HG02610 (cell line): ENCODE results near the gene NKX2-2.
"Not testable (repeated sequence)": the region's sequence is repeated elsewhere in the genome, so short reads cannot be mapped to it uniquely, and the experiment has no call there.

Source experiments
- ATAC-seq: cut with Tn5 transposase; IDR thresholded peaks from one replicate; pipeline ENCODE4 v1.9.1; 2021; ENCODE audit warnings: mild to moderate bottlenecking, moderate library complexity; ENCODE audit not compliant: unreplicated experiment

The NKX2-2 gene

DNA sequence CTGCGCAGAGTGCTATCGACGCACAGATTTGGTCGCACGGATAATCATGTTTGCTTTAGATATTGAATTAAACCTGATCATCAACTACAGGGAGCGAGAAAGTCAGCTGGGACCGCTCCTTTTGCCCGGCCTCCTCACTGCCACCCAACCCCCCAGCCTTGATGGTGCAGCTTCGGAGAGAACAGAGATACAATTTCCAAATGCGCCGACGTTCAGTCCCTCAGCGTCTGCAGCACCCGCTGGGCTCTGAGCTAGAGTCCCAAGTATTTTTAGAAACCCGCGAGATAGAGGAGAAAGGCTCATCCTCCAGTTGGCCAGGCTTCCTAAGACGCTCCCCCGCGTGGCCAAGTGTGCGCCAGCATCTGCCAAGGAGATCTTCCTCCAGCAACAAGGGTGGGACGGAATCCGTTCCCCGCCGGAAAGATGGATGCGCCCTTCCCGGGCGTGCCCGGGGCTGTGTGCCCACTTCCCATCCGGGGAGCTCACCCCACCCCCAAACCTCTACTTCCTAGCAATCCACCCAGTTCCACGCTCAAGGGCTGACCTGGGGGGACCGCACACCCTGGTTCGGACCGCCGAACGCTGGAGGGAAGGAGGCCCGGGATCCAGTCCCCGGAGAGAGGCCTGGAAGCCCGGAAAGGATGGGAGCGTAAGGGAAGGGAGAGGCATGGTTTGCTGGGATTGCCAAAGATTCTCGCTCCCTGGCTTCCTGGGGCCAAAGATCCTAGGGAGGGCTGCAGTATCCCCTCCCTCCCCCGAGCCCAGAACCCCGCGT, 4.1 kb downstream of the NKX2-2 start:
- no peak for ATAC-seq

DNA sequence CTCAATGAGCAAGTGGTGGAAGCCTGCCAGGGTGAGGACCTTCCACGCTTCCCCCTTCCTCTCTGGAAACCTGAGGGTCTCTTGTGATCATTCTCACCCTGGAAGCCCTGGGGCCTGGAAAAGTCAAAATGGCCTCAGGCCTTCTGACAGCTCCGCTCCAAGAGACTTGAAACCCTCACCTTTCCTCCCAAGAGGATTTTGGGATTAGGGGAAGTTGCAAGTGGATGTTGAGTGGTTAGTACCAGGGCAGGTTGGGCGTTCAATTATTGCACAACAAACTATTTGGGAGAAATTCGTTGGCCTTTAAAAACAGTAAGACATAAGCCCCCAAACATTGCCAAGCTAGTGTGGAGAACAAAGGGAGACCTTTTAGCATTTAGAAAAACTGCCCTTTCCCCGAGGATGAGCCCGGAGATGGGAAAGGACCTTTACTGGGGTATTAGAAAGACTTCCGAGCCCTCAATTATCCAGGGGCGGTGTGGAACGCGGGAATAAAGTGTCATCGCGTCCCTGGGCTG, 4.7 kb downstream of the NKX2-2 start:
- no peak for ATAC-seq

GRCh38 chr20:21508230-21509078, 5.4 kb downstream of the NKX2-2 start:
- no peak for ATAC-seq

DNA sequence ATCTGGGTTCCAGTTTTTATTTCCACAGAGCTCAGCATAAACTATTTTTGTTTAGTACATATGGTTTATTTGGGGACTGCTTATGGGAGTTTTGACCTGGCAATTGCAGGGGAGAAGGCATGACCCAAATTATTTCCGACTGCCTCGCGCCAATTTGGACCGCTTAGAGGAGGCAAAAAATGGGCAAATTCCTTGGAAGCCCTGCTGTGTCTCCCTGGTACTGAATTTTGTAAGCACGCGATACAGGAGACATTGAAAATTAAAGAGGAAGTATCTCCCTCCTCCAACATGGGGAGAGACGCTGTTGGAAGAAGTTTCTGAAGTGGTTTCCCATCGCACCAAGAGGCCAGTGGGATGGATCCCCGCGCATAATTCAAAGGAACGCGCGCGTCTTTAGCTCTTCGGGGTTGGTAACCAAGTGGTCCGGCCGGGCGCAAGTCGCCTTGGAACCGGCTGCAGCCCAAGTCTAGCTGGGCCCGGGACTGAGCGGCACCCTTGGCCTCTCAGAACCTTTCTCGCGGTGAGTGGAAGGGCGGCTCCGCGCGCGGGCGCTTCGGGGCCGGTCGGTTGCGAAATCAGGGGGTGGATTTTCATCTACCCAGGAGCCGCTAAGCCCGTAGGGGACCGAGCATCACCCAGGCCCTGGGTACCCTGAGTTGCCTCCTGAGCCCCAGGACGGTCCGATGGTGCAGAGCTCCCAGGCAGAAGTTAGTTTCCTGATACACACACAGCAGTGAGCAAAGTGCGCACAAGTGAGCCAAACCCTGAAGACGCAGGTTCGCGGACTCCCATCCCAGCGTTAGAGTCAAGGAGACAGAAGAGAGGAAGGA, 6.2 kb downstream of the NKX2-2 start:
- ATAC-seq = no peak

DNA sequence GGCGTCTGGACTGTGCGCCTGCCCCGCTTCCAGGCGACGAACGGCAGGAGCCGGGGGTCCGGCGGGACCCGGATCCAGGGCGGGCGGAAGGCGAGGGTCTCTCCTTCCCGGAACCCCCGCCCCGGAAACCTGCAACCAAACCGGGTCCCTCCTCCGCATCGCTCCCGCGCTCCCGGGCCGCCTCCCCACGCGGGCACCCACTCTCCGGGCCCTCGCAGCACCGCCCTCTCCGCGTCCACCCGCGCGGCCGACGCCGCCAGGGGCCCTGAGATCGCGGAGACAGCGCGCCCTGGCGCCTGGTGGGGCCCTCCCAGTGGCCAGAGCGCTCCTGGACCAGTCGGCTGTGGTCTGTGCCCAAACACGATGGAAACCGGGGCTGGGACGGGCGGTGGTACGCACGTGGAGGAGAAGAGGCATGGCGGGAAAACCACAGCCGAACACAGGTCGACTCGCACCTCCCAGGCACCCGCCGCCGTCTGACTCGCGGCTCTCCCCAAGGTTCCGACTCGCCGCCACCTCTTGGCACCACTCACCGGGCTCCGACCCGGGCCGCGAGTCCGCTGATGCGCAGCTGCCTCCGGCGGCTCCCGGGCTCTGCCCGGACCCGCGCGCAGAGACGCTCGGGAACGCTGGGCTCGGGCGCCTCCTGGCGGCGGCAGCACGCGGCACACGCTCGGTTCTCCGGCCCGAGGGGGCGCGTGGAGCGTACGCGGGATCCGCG, 7.9 kb downstream of the NKX2-2 start:
- ATAC-seq = no peak

GRCh38 chr20:21505161-21505809, 8.6 kb downstream of the NKX2-2 start:
- ATAC-seq = no peak

DNA sequence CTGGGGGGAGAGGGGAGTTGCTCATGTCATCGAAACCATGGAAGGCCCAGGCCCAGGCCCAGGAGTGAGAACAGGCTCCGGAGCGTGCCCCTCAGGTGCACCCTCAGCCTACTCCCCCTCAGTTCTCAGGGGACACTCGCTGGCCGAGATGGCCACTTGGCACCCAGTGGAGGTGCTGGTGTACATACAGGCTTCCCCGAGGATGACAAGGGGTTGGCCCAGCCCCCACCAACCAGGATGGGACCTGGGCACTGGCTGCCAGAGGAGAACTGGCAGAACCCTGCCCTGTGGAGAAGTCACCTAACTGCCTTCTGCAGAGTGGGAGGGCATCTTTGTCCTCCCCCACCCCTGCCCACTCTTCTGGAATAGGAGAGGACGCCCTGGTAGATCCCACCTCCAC, 9.5 kb downstream of the NKX2-2 start:
- no peak for ATAC-seq

GRCh38 chr20:21503345-21503744, 10.5 kb downstream of the NKX2-2 start:
- ATAC-seq = peak; percentile 91

DNA sequence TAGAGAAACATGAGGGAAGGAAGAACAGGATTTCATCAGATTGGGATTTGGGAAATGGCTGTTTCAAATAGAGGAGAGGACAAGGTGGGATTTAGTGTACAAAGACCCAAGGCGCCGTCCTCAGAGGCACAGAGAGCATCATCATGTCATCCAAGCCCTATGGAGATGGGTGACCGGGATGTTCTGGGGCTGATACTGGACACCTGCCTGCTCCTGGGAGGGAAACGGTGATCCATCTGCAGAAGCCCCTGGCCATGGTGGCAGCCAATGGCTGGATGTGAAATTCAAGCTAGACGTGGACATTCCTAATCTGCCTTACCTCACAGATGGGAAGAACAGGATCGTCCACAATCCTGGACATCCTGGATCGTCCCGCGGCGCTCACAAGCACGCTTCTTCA, 12.7 kb downstream of the NKX2-2 start:
- no peak for ATAC-seq

DNA sequence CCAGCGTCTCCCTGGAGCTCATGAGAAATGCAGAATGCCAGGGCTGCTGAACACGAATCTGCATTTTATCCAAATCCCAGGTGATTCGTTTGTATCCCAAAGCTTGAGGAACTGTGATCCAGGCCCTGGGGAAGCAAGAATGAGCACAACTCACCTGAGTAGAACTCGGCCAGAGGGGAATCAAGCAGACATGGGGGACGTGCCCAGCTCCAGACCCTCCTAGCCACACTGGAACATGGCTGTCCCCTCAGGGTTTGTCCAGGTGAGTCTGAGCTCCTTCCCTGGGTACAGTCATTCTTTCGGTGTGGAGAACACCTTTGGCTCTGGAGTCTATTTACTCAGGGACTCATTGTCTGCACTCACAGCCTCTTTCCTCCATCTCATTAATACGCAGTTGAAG, 13.3 kb downstream of the NKX2-2 start:
- no peak for ATAC-seq

GRCh38 chr20:21499641-21500040, 14.2 kb downstream of the NKX2-2 start:
- ATAC-seq = no peak

GRCh38 chr20:21498635-21499034, 15.2 kb downstream of the NKX2-2 start:
- ATAC-seq = no peak

DNA sequence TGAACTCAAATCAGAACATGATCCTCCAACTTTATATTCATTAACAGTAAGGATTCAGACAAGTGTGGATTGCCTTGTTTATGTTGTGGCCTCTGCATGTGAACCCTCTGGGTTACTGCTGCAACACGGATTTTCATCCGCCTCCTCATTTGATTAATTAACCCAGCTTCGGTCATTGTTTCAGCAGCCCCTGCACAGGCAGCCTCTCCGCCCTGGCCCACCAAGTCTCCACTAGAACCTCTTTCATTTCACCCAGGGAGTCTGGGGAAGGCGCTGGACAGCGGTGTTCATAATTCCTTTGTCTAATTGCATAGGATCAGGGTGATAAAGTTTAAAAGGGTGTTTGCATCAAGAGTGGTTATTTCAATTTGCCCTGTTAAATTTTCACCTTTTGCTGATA, 15.7 kb downstream of the NKX2-2 start:
- ATAC-seq = no peak

- no peak for ATAC-seq
Observed at GRCh38 chr20:21496452-21496851, 17.4 kb downstream of the NKX2-2 start.

- ATAC-seq = no peak
Observed at GRCh38 chr20:21493049-21493448, 20.8 kb downstream of the NKX2-2 start.

GRCh38 chr20:21490105-21490504, 23.8 kb downstream of the NKX2-2 start:
- no peak for ATAC-seq

GRCh38 chr20:21480144-21480543, 33.7 kb downstream of the NKX2-2 start:
- ATAC-seq = not testable (repeated sequence)

- no peak for ATAC-seq
Observed at GRCh38 chr20:21465799-21466198, 48.1 kb downstream of the NKX2-2 start.

- no peak for ATAC-seq
Observed at GRCh38 chr20:21464916-21465315, 48.9 kb downstream of the NKX2-2 start.
